Duodenal mucosa (tissue), 2 donors: ENCODE measurements around the gene MTARC1.

Experiments
- H3K27ac ChIP-seq: one replicate; pipeline ENCODE4 v1.7.0; 2013; ENCODE audit warnings: low read depth, low read length
- H3K27me3 ChIP-seq, 2 donors: one replicate each; pipeline ENCODE4 v1.7.0; 2013; ENCODE audit warnings: low read length in 2 of 2, control low read depth in 1 of 2; ENCODE audit not compliant: insufficient read depth in 2 of 2, control insufficient read depth in 1 of 2
- H3K36me3 ChIP-seq, 2 donors: one replicate each; pipeline ENCODE4 v1.7.0; 2013; ENCODE audit warnings: low read length in 2 of 2, control low read depth in 1 of 2; ENCODE audit not compliant: insufficient read depth in 2 of 2, control insufficient read depth in 1 of 2
- H3K4me1 ChIP-seq, 2 donors: one replicate each; pipeline ENCODE4 v1.7.0; 2013; ENCODE audit warnings: low read length in 2 of 2, control low read depth in 1 of 2; ENCODE audit not compliant: insufficient read depth in 2 of 2, control insufficient read depth in 1 of 2
- H3K4me3 ChIP-seq, 2 donors: one replicate each; pipeline ENCODE4 v1.7.0; 2013; ENCODE audit warnings: low read length in 2 of 2, low read depth in 1 of 2
- H3K9ac ChIP-seq, 2 donors: one replicate each; pipeline ENCODE4 v1.7.0; 2013; ENCODE audit warnings: low read length in 2 of 2, low read depth in 1 of 2
- H3K9me3 ChIP-seq, 2 donors: one replicate each; pipeline ENCODE4 v1.7.0; 2013; ENCODE audit warnings: low read length in 2 of 2, control low read depth in 1 of 2; ENCODE audit not compliant: control insufficient read depth in 1 of 2

MTARC1 gene

GRCh38 chr1:220751111-220751510 is 35.6 kb upstream of the MTARC1 start:
- H3K27ac ChIP-seq: no peak overlapping the region
- H3K9ac ChIP-seq: peak overlapping the region in 1 of 2 donors; percentile 67
- H3K4me3 ChIP-seq: peak overlapping the region; percentile 70 to 91

GRCh38 chr1:220754212-220754917 is 32.3 kb upstream of the MTARC1 start:
- H3K36me3 ChIP-seq: peaks cover 14 to 33% of the 10 kb centered on the region in 2 donors
- peaks cover 20 to 30% of the 10 kb centered on the region in 2 donors for H3K4me1 ChIP-seq
- no peak overlapping the region for H3K9ac ChIP-seq
- H3K4me3 ChIP-seq: no peak overlapping the region
- no peaks in the 10 kb centered on the region for H3K9me3 ChIP-seq
- no peak overlapping the region for H3K27ac ChIP-seq
- no peaks in the 10 kb centered on the region for H3K27me3 ChIP-seq

More at GRCh38 chr1:220751111-220751510, 35.6 kb upstream of the MTARC1 start:
- peaks cover 36 to 40% of the 10 kb centered on the region in 2 donors for H3K4me1 ChIP-seq
- H3K36me3 ChIP-seq: peaks cover 12 to 20% of the 10 kb centered on the region in 2 donors
- no peaks in the 10 kb centered on the region for H3K27me3 ChIP-seq
- H3K9me3 ChIP-seq: no peaks in the 10 kb centered on the region

GRCh38 chr1:220754918-220755295 is 31.8 kb upstream of the MTARC1 start:
- Histone ChIP-seq H3K9me3 (no peaks in the 10 kb centered on the region), H3K27me3 (no peaks in the 10 kb centered on the region), H3K4me1 (peaks cover 23 to 31% of the 10 kb centered on the region in 2 donors), H3K36me3 (peaks cover 14 to 33% of the 10 kb centered on the region in 2 donors), H3K27ac (no peak overlapping the region), H3K4me3 (no peak overlapping the region), H3K9ac (no peak overlapping the region)

GRCh38 chr1:220755309-220755708 is 31.4 kb upstream of the MTARC1 start:
- Histone ChIP-seq H3K9me3 (no peaks in the 10 kb centered on the region), H3K9ac (no peak overlapping the region), H3K4me3 (no peak overlapping the region), H3K4me1 (peaks cover 20 to 32% of the 10 kb centered on the region in 2 donors), H3K27me3 (no peaks in the 10 kb centered on the region), H3K27ac (no peak overlapping the region), H3K36me3 (peaks cover 14 to 33% of the 10 kb centered on the region in 2 donors)

- no peaks in the 10 kb centered on the region for H3K9me3 ChIP-seq
- H3K9ac ChIP-seq: no peak overlapping the region
- H3K27me3 ChIP-seq: no peaks in the 10 kb centered on the region
- peaks cover 13 to 28% of the 10 kb centered on the region in 2 donors for H3K4me1 ChIP-seq
- H3K27ac ChIP-seq: no peak overlapping the region
- peaks cover 14 to 33% of the 10 kb centered on the region in 2 donors for H3K36me3 ChIP-seq
- H3K4me3 ChIP-seq: no peak overlapping the region
Observed at GRCh38 chr1:220757441-220757840, 29.3 kb upstream of the MTARC1 start.

GRCh38 chr1:220759147-220759546 is 27.6 kb upstream of the MTARC1 start:
- Histone ChIP-seq H3K27me3 (no peaks in the 10 kb centered on the region), H3K27ac (no peak overlapping the region), H3K9ac (no peak overlapping the region), H3K36me3 (peaks cover 21 to 35% of the 10 kb centered on the region in 2 donors), H3K4me1 (peaks cover 27 to 44% of the 10 kb centered on the region in 2 donors), H3K4me3 (no peak overlapping the region), H3K9me3 (no peaks in the 10 kb centered on the region)

GRCh38 chr1:220761688-220762427 is 24.9 kb upstream of the MTARC1 start:
- Histone ChIP-seq H3K9me3 (no peaks in the 10 kb centered on the region), H3K27ac (no peak overlapping the region), H3K4me3 (peak overlapping the region in 1 of 2 donors; percentile 17), H3K9ac (no peak overlapping the region), H3K36me3 (peaks cover 7 to 14% of the 10 kb centered on the region in 2 donors), H3K27me3 (no peaks in the 10 kb centered on the region), H3K4me1 (peaks cover 30 to 57% of the 10 kb centered on the region in 2 donors)

GRCh38 chr1:220764757-220765156 is 22.0 kb upstream of the MTARC1 start:
- peaks cover 13 to 15% of the 10 kb centered on the region in 2 donors for H3K36me3 ChIP-seq
- H3K9me3 ChIP-seq: no peaks in the 10 kb centered on the region
- no peak overlapping the region for H3K27ac ChIP-seq
- H3K27me3 ChIP-seq: no peaks in the 10 kb centered on the region
- H3K9ac ChIP-seq: no peak overlapping the region
- peaks cover 44 to 70% of the 10 kb centered on the region in 2 donors for H3K4me1 ChIP-seq
- no peak overlapping the region for H3K4me3 ChIP-seq

- no peaks in the 10 kb centered on the region for H3K9me3 ChIP-seq
- peaks cover 20 to 30% of the 10 kb centered on the region in 2 donors for H3K36me3 ChIP-seq
- peak overlapping the region; percentile 34 for H3K27ac ChIP-seq
- H3K9ac ChIP-seq: no peak overlapping the region
- H3K27me3 ChIP-seq: no peaks in the 10 kb centered on the region
- H3K4me1 ChIP-seq: peaks cover 32 to 49% of the 10 kb centered on the region in 2 donors
- H3K4me3 ChIP-seq: no peak overlapping the region
Observed at GRCh38 chr1:220767312-220768125, 19.2 kb upstream of the MTARC1 start.
